HL-60 (cell line): Measurements from ENCODE around the gene ARAP2.

ENCODE experiments used
- DNase-seq, 2 experiments: peaks; one replicate each; pipeline ENCODE4 v3.0.0-alpha.2; 2010 to 2020; ENCODE audit warnings: low read depth in 1 of 2, low spot score in 1 of 2
- H3K27ac ChIP-seq: fragments of 250-450 bp; sonication (Bioruptor Pico); replicated peaks from 2 replicates; pipeline ENCODE4 v1.5.1; 2020; ENCODE audit warnings: mild to moderate bottlenecking, moderate library complexity
- H3K27me3 ChIP-seq: fragments of 250-450 bp; sonication (Bioruptor Pico); 2 replicates; pipeline ENCODE4 v1.5.1; 2021; ENCODE audit warnings: mild to moderate bottlenecking, moderate library complexity; ENCODE audit not compliant: insufficient read depth, poor library complexity, severe bottlenecking
- H3K4me3 ChIP-seq: replicated peaks from 2 replicates; pipeline ENCODE4 v1.5.1; 2011; ENCODE audit warnings: mild to moderate bottlenecking, control low read depth, low read length; ENCODE audit not compliant: insufficient read depth
- GABPA ChIP-seq: IDR thresholded peaks from 2 replicates; pipeline ENCODE4 v1.6.1; 2012; ENCODE audit warnings: low read depth
- POLR2AphosphoS5 ChIP-seq: IDR thresholded peaks from 2 replicates; pipeline ENCODE4 v1.6.1; 2012; ENCODE audit warnings: low read depth
- SPI1 ChIP-seq: IDR thresholded peaks from 2 replicates; pipeline ENCODE4 v1.6.1; 2012; ENCODE audit warnings: low read depth, mild to moderate bottlenecking, borderline replicate concordance
- TF ChIP-seq, protein P1 (sequence below): IDR thresholded peaks from 2 replicates; pipeline ENCODE4 v1.6.1; 2012; ENCODE audit warnings: low read depth; ENCODE audit not compliant: insufficient replicate concordance
- TF ChIP-seq, protein P2 (sequence below): IDR thresholded peaks from one replicate; pipeline ENCODE4 v1.5.1; 2011; ENCODE audit warnings: low read length, control low read depth, inconsistent platforms; ENCODE audit not compliant: insufficient read depth

Gene ARAP2

DNA sequence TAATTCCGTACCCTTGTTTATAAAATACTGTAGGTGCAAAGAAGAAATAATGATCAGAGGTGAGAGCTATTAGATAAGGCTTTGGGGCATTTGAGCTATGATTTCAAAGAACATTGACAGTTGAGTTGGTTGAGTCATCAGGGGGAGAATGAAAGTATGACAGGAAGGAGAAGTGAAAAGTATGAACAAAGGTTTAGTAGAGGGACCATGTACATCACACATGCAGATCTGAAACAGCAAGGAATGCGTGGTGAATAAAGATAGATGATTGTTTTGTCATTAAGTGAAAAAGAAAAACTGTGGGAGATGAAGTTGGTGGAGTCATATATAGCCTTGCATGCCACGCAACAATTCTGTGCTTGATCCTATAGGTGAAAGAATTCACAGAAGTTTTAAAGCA lies 163.1 kb downstream of the ARAP2 start:
- no peaks in the 10 kb centered on the region for H3K27me3 ChIP-seq
- no peak overlapping the region for H3K27ac ChIP-seq
- no peak for TF ChIP-seq POLR2AphosphoS5
- no peak for TF ChIP-seq SPI1
- TF ChIP-seq GABPA: no peak
- TF ChIP-seq, protein P1, sequence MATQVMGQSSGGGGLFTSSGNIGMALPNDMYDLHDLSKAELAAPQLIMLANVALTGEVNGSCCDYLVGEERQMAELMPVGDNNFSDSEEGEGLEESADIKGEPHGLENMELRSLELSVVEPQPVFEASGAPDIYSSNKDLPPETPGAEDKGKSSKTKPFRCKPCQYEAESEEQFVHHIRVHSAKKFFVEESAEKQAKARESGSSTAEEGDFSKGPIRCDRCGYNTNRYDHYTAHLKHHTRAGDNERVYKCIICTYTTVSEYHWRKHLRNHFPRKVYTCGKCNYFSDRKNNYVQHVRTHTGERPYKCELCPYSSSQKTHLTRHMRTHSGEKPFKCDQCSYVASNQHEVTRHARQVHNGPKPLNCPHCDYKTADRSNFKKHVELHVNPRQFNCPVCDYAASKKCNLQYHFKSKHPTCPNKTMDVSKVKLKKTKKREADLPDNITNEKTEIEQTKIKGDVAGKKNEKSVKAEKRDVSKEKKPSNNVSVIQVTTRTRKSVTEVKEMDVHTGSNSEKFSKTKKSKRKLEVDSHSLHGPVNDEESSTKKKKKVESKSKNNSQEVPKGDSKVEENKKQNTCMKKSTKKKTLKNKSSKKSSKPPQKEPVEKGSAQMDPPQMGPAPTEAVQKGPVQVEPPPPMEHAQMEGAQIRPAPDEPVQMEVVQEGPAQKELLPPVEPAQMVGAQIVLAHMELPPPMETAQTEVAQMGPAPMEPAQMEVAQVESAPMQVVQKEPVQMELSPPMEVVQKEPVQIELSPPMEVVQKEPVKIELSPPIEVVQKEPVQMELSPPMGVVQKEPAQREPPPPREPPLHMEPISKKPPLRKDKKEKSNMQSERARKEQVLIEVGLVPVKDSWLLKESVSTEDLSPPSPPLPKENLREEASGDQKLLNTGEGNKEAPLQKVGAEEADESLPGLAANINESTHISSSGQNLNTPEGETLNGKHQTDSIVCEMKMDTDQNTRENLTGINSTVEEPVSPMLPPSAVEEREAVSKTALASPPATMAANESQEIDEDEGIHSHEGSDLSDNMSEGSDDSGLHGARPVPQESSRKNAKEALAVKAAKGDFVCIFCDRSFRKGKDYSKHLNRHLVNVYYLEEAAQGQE: no peak
- TF ChIP-seq, protein P2, sequence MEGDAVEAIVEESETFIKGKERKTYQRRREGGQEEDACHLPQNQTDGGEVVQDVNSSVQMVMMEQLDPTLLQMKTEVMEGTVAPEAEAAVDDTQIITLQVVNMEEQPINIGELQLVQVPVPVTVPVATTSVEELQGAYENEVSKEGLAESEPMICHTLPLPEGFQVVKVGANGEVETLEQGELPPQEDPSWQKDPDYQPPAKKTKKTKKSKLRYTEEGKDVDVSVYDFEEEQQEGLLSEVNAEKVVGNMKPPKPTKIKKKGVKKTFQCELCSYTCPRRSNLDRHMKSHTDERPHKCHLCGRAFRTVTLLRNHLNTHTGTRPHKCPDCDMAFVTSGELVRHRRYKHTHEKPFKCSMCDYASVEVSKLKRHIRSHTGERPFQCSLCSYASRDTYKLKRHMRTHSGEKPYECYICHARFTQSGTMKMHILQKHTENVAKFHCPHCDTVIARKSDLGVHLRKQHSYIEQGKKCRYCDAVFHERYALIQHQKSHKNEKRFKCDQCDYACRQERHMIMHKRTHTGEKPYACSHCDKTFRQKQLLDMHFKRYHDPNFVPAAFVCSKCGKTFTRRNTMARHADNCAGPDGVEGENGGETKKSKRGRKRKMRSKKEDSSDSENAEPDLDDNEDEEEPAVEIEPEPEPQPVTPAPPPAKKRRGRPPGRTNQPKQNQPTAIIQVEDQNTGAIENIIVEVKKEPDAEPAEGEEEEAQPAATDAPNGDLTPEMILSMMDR: no peak
- no peak for DNase-seq
- H3K4me3 ChIP-seq: no peak overlapping the region

- no peak for TF ChIP-seq POLR2AphosphoS5
- TF ChIP-seq SPI1: no peak
- TF ChIP-seq, protein P2: no peak
- no peak for TF ChIP-seq GABPA
- TF ChIP-seq, protein P1: no peak
- no peak overlapping the region for H3K4me3 ChIP-seq
- H3K27me3 ChIP-seq: no peaks in the 10 kb centered on the region
- H3K27ac ChIP-seq: no peak overlapping the region
- DNase-seq: no peak
These were observed 164.6 kb downstream of the ARAP2 start for GRCh38 chr4:36079666-36080065.

- Histone ChIP-seq H3K4me3 (no peak overlapping the region), H3K27me3 (no peaks in the 10 kb centered on the region), H3K27ac (no peak overlapping the region)
- TF ChIP-seq, protein P2: no peak
- TF ChIP-seq, protein P1: no peak
- TF ChIP-seq GABPA (no peak), POLR2AphosphoS5 (no peak), SPI1 (no peak)
- no peak for DNase-seq
These were observed 166.0 kb downstream of the ARAP2 start for GRCh38 chr4:36078319-36078718.
